ENCODE results near the gene SIX3. TPM values are rescaled to one million over a fixed set of nuclear protein-coding genes. Genes with fewer than 3 reads are reported as not detected.

The SIX3 gene
- total RNA-seq, 2 donors from 2014 or later: 1.9 to 5.7 TPM

- Mint-ChIP-seq H3K9me3 (peaks cover 21% of the 10 kb centered on the region), H3K27ac (no peak overlapping the region), H3K4me3 (no peak overlapping the region), H3K4me1 (peaks cover 40% of the 10 kb centered on the region), H3K27me3 (ENCODE audit: insufficient read depth) (peaks cover 77% of the 10 kb centered on the region), H3K36me3 (ENCODE audit: low read depth) (peaks cover under 1% of the 10 kb centered on the region)
- H3K27me3 ChIP-seq (ENCODE audit: control insufficient read depth, insufficient read depth, low read length, poor library complexity, severe bottlenecking): peaks cover 62% of the 10 kb centered on the region
- peaks cover 6% of the 10 kb centered on the region for H3K4me1 ChIP-seq (ENCODE audit: control insufficient read depth, insufficient read depth, low read length)
- H3K9me3 ChIP-seq (ENCODE audit: control insufficient read depth, low read length): peaks cover 13% of the 10 kb centered on the region
- no peaks in the 10 kb centered on the region for H3K36me3 ChIP-seq (ENCODE audit: control insufficient read depth, insufficient read depth, low read length)
- TF ChIP-seq CTCF (conservative IDR thresholded peaks at IDR 0.05): no peak
- no peak overlapping the region for H3K4me3 ChIP-seq (ENCODE audit: low read length)
- no peak overlapping the region for H3K27ac ChIP-seq (ENCODE audit: low read depth, low read length)
- no peak for DNase-seq
- H3K9ac ChIP-seq (ENCODE audit: extremely low read depth, low read length, poor library complexity, severe bottlenecking): no peak overlapping the region
Observed at GRCh38 chr2:44916291-44916690, 25.2 kb upstream of the SIX3 start.

GRCh38 chr2:44918095-44918775 is 23.3 kb upstream of the SIX3 start:
- Mint-ChIP-seq H3K27me3 (ENCODE audit: insufficient read depth) (peaks cover 82% of the 10 kb centered on the region), H3K27ac (no peak overlapping the region), H3K4me1 (peaks cover 40% of the 10 kb centered on the region), H3K4me3 (no peak overlapping the region), H3K36me3 (ENCODE audit: low read depth) (peaks cover 2% of the 10 kb centered on the region), H3K9me3 (peaks cover 1% of the 10 kb centered on the region)
- TF ChIP-seq CTCF (conservative IDR thresholded peaks at IDR 0.05): no peak
- WGBS, 2 experiments (ENCODE audit: insufficient coverage in 1 of 2, insufficient read length in 1 of 2): 93 to 94% methylated on average over 2 to 4 of the region's 4 CpGs
- H3K4me3 ChIP-seq (ENCODE audit: low read length): no peak overlapping the region
- H3K4me1 ChIP-seq (ENCODE audit: control insufficient read depth, insufficient read depth, low read length): peaks cover 6% of the 10 kb centered on the region
- H3K9me3 ChIP-seq (ENCODE audit: control insufficient read depth, low read length): no peaks in the 10 kb centered on the region
- DNase-seq: no peak
- H3K36me3 ChIP-seq (ENCODE audit: control insufficient read depth, insufficient read depth, low read length): no peaks in the 10 kb centered on the region
- peaks cover 81% of the 10 kb centered on the region for H3K27me3 ChIP-seq (ENCODE audit: control insufficient read depth, insufficient read depth, low read length, poor library complexity, severe bottlenecking)
- no peak overlapping the region for H3K9ac ChIP-seq (ENCODE audit: extremely low read depth, low read length, poor library complexity, severe bottlenecking)
- H3K27ac ChIP-seq (ENCODE audit: low read depth, low read length): no peak overlapping the region

GRCh38 chr2:44920751-44921150 is 20.8 kb upstream of the SIX3 start:
- DNase-seq: no peak
- no peak overlapping the region for H3K4me3 Mint-ChIP-seq
- peaks cover 2% of the 10 kb centered on the region for H3K36me3 Mint-ChIP-seq (ENCODE audit: low read depth)

More at GRCh38 chr2:44920751-44921150, 20.8 kb upstream of the SIX3 start:
- Histone ChIP-seq H3K27ac (ENCODE audit: low read depth, low read length) (no peak overlapping the region), H3K27me3 (ENCODE audit: control insufficient read depth, insufficient read depth, low read length, poor library complexity, severe bottlenecking) (peaks cover 96% of the 10 kb centered on the region), H3K9ac (ENCODE audit: extremely low read depth, low read length, poor library complexity, severe bottlenecking) (no peak overlapping the region), H3K36me3 (ENCODE audit: control insufficient read depth, insufficient read depth, low read length) (no peaks in the 10 kb centered on the region), H3K4me1 (ENCODE audit: control insufficient read depth, insufficient read depth, low read length) (peaks cover 17% of the 10 kb centered on the region), H3K4me3 (ENCODE audit: low read length) (no peak overlapping the region), H3K9me3 (ENCODE audit: control insufficient read depth, low read length) (no peaks in the 10 kb centered on the region)
- WGBS, 2 experiments (ENCODE audit: insufficient coverage in 1 of 2, insufficient read length in 1 of 2): 71 to 75% methylated on average over 1 to 2 of the region's 2 CpGs
- H3K27ac Mint-ChIP-seq: no peak overlapping the region
- peaks cover 49% of the 10 kb centered on the region for H3K4me1 Mint-ChIP-seq
- peaks cover 95% of the 10 kb centered on the region for H3K27me3 Mint-ChIP-seq (ENCODE audit: insufficient read depth)
- peak; percentile 75 for TF ChIP-seq CTCF (conservative IDR thresholded peaks at IDR 0.05)
- H3K9me3 Mint-ChIP-seq: no peaks in the 10 kb centered on the region

Measured in endodermal cell (in vitro differentiated cells).